Body of pancreas (tissue), 4 donors: Measurements from ENCODE around the gene ATP5PO.

Experiments used
- POLR2A ChIP-seq, 3 donors: fragments of 450-650 bp; IDR thresholded peaks; one replicate each; pipeline ENCODE4 v1.6.1; 2016; ENCODE audit warnings: antibody characterized with exemption in 3 of 3, mild to moderate bottlenecking in 2 of 3
- TF ChIP-seq, protein P1 (sequence below), 7 experiments: fragments of 450-650 bp in 4 of 7; fragments of 200-600 bp in 3 of 7; sonication (generic) in 3 of 7; IDR thresholded peaks; one replicate each; pipeline ENCODE4 v1.5.1; 2016 to 2019; ENCODE audit warnings: antibody characterized with exemption in 7 of 7

GRCh38 chr21:33931799-33932390, 16.3 kb upstream of the ATP5PO start:
- TF ChIP-seq, protein P1, sequence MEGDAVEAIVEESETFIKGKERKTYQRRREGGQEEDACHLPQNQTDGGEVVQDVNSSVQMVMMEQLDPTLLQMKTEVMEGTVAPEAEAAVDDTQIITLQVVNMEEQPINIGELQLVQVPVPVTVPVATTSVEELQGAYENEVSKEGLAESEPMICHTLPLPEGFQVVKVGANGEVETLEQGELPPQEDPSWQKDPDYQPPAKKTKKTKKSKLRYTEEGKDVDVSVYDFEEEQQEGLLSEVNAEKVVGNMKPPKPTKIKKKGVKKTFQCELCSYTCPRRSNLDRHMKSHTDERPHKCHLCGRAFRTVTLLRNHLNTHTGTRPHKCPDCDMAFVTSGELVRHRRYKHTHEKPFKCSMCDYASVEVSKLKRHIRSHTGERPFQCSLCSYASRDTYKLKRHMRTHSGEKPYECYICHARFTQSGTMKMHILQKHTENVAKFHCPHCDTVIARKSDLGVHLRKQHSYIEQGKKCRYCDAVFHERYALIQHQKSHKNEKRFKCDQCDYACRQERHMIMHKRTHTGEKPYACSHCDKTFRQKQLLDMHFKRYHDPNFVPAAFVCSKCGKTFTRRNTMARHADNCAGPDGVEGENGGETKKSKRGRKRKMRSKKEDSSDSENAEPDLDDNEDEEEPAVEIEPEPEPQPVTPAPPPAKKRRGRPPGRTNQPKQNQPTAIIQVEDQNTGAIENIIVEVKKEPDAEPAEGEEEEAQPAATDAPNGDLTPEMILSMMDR (IDR thresholded peaks at IDR 0.05) = no peak
- TF ChIP-seq POLR2A (IDR thresholded peaks at IDR 0.05) = no peak
